Dendritic cell treated with granulocyte-macrophage colony-stimulating factor and Interleukin-4, amounts not matched to agents 40 ng/mL and 50 ng/mL, for 4 days (primary cell): ENCODE data around the gene NELFA.

Source experiments
- H3K27ac Mint-ChIP-seq: one replicate; pipeline ENCODE4 v1.8.0; 2022; ENCODE audit warnings: mild to moderate bottlenecking, mixed read lengths
- H3K27me3 Mint-ChIP-seq: one replicate; pipeline ENCODE4 v1.8.0; 2022; ENCODE audit warnings: mild to moderate bottlenecking, mixed read lengths
- H3K36me3 Mint-ChIP-seq: one replicate; pipeline ENCODE4 v1.8.0; 2022; ENCODE audit warnings: low read depth, mixed read lengths
- H3K4me1 Mint-ChIP-seq: one replicate; pipeline ENCODE4 v1.8.0; 2022; ENCODE audit warnings: low read depth, mixed read lengths
- H3K4me3 Mint-ChIP-seq: one replicate; pipeline ENCODE4 v1.8.0; 2022; ENCODE audit warnings: mild to moderate bottlenecking, moderate library complexity, mixed read lengths
- H3K9me3 Mint-ChIP-seq: one replicate; pipeline ENCODE4 v1.8.0; 2022; ENCODE audit warnings: mixed read lengths
- intact Hi-C: fragments of 100-400 bp; cut with micrococcal nuclease; formaldehyde crosslinking; loops from one replicate; pipeline ENCODE4 v1.15.0; 2022

The NELFA gene

DNA sequence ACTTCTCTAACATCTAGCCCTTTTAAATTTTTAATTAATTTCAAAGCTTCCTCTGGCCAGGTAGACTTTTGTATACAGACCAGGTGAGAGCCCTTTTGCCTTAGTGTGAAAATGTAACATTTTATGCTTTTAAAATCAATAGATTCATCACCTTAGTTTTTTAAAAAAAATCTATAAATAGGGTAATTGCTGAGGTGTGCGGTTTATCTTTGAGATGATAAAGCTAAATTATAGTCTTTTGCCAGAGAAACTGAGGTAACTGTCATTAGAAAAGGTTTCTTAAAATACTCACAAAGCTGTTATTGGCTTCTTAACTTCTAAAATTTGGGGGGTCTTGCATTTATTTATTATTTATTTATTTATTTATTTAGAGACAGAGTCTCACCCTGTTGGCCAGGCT lies 62.9 kb downstream of the NELFA start:
- no peaks in the 10 kb centered on the region for H3K9me3 Mint-ChIP-seq
- no peaks in the 10 kb centered on the region for H3K4me1 Mint-ChIP-seq
- H3K4me3 Mint-ChIP-seq: no peak overlapping the region
- H3K36me3 Mint-ChIP-seq: peaks cover 72% of the 10 kb centered on the region
- intact Hi-C loops: no loop called here
- no peak overlapping the region for H3K27ac Mint-ChIP-seq
- H3K27me3 Mint-ChIP-seq: no peaks in the 10 kb centered on the region

DNA sequence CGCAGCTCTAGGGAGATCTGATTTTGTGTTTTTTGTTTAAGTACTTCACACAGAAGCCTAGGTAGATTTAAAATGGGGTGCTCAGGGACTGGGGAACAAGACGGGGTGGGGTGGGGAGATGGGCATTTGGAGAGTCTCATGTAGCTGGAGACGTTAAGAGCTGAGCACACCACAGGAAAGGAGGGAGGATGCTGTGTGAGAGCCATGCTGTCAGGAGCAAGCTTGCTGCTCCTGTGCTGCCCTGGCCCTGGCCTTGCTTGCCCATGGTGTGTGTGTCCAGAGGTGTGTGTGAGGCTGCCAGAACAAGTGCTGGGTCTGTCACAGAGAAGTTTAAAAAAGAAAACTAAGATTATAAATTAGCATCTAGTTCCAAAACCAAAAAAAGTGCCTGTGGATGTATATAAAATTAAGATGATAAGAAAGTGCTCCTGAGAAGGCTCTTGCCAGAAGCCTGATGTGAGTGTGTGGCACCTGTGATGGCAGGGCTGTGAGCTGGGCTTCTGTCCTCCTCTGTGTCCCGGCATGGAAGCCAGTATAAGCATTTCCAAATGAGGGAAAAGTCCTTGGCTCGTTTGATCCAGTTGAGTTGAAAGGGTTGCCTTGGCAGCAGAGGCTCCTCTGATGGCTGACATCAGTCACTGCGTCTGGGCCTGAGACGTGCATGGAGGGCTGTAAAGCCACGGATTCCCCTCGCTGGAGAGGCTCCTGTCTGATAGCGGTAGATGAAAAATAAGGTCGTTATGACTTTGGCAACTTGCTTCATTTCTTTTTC lies 63.5 kb downstream of the NELFA start:
- intact Hi-C loops: no loop called here
- Mint-ChIP-seq H3K27me3 (no peaks in the 10 kb centered on the region), H3K4me3 (no peak overlapping the region), H3K4me1 (no peaks in the 10 kb centered on the region), H3K36me3 (peaks cover 72% of the 10 kb centered on the region), H3K9me3 (no peaks in the 10 kb centered on the region), H3K27ac (no peak overlapping the region)

GRCh38 chr4:1943928-1944327 lies 64.8 kb downstream of the NELFA start:
- no peak overlapping the region for H3K27ac Mint-ChIP-seq
- H3K9me3 Mint-ChIP-seq: no peaks in the 10 kb centered on the region
- H3K4me3 Mint-ChIP-seq: no peak overlapping the region
- H3K27me3 Mint-ChIP-seq: no peaks in the 10 kb centered on the region
- H3K36me3 Mint-ChIP-seq: peaks cover 78% of the 10 kb centered on the region
- no peaks in the 10 kb centered on the region for H3K4me1 Mint-ChIP-seq
- intact Hi-C loops: no loop called here

- Mint-ChIP-seq H3K4me3 (no peak overlapping the region), H3K27ac (no peak overlapping the region), H3K27me3 (no peaks in the 10 kb centered on the region), H3K4me1 (no peaks in the 10 kb centered on the region), H3K36me3 (peaks cover 84% of the 10 kb centered on the region), H3K9me3 (no peaks in the 10 kb centered on the region)
- intact Hi-C loops: no loop called here
Measured at GRCh38 chr4:1940566-1940965, 68.2 kb downstream of the NELFA start.

DNA sequence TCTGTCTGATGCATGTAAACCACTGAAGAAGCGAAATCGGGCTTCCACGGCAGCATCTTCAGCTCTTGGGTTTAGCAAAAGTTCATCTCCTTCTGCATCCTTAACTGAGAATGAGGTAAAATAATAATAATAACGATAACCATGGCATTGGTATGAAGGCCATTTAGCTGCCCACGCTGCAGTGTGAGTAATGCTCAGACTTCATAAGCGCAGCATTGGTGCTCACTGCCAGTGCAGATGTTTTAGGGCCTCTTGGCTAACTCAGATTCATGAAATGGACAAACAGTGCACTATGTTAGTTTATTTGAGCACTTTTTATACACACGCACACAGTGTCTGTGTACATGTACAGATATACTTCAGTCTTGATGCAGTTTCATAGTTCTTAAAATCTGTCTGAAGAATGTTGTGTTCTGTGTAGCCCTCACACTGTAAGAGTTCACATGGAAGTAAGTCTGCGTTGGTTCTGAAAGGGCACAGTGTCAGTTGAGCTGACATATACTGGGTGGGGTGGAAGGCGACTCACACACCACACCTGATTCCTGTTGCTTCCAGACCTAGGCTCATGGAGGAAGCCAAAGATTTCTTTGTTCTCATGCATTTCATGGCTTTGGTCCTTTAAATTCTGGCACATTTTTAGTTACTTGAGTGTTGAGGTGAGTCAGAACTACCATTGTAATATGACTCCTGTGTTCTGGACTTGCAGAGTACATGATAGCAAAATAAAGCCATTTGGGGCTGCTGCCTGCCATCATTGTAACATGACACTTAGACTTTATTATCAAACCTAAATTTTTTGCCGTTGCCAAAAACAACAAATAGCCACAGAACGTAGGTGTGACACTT lies 68.9 kb downstream of the NELFA start:
- intact Hi-C loops: no loop called here
- Mint-ChIP-seq H3K36me3 (peaks cover 84% of the 10 kb centered on the region), H3K4me3 (no peak overlapping the region), H3K27me3 (no peaks in the 10 kb centered on the region), H3K9me3 (no peaks in the 10 kb centered on the region), H3K4me1 (no peaks in the 10 kb centered on the region), H3K27ac (no peak overlapping the region)

GRCh38 chr4:1938027-1938426 lies 70.7 kb downstream of the NELFA start:
- Mint-ChIP-seq H3K36me3 (peaks cover 77% of the 10 kb centered on the region), H3K27me3 (no peaks in the 10 kb centered on the region), H3K9me3 (no peaks in the 10 kb centered on the region), H3K4me3 (no peak overlapping the region), H3K4me1 (no peaks in the 10 kb centered on the region), H3K27ac (no peak overlapping the region)
- intact Hi-C loops: no loop called here

- H3K27ac Mint-ChIP-seq: no peak overlapping the region
- intact Hi-C loops: no loop called here
- H3K36me3 Mint-ChIP-seq: peaks cover 79% of the 10 kb centered on the region
- H3K9me3 Mint-ChIP-seq: no peaks in the 10 kb centered on the region
- H3K4me3 Mint-ChIP-seq: no peak overlapping the region
- H3K4me1 Mint-ChIP-seq: no peaks in the 10 kb centered on the region
- no peaks in the 10 kb centered on the region for H3K27me3 Mint-ChIP-seq
Measured at GRCh38 chr4:1937550-1937949, 71.2 kb downstream of the NELFA start.

DNA sequence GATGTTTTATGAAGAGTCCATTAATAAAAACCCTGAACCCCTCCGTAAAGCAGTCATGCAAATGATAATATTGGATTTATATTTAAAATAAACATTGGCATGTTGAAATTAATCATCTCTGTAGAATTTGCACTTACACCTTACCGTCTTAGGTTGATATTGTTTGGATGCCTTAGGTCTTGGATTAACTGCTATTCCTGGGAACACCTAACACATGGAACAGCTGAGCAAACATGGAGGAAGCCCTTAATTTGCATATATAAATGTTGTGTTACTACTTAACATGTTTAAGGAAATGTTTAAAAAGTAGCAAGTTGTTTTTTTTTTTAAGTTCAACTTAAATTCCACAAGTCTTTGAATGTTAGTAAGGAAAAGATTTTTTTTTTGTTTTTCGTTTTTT lies 75.1 kb downstream of the NELFA start:
- H3K4me3 Mint-ChIP-seq: no peak overlapping the region
- H3K4me1 Mint-ChIP-seq: peaks cover under 1% of the 10 kb centered on the region
- H3K36me3 Mint-ChIP-seq: peaks cover 85% of the 10 kb centered on the region
- H3K9me3 Mint-ChIP-seq: no peaks in the 10 kb centered on the region
- no peak overlapping the region for H3K27ac Mint-ChIP-seq
- intact Hi-C loops: no loop called here
- no peaks in the 10 kb centered on the region for H3K27me3 Mint-ChIP-seq

- H3K4me1 Mint-ChIP-seq: peaks cover 8% of the 10 kb centered on the region
Measured at GRCh38 chr4:1932736-1933135, 76.0 kb downstream of the NELFA start.

More at GRCh38 chr4:1932736-1933135, 76.0 kb downstream of the NELFA start:
- intact Hi-C loops: no loop called here
- Mint-ChIP-seq H3K36me3 (peaks cover 82% of the 10 kb centered on the region), H3K9me3 (no peaks in the 10 kb centered on the region), H3K27ac (no peak overlapping the region), H3K27me3 (no peaks in the 10 kb centered on the region), H3K4me3 (no peak overlapping the region)
